Omental fat pad (tissue), 4 donors: Measurements from ENCODE around the gene CLNS1A. TPM values are rescaled to one million over a fixed set of nuclear protein-coding genes. Genes with fewer than 3 reads are reported as not detected.
"Not testable (repeated sequence)": the region's sequence is repeated elsewhere in the genome, so short reads cannot be mapped to it uniquely, and the experiment has no call there.

Experiments
- ATAC-seq: fragments of 150-250 bp; one replicate; pipeline ENCODE4 v1.9.1; 2016; ENCODE audit warnings: mild to moderate bottlenecking, moderate library complexity; ENCODE audit not compliant: low FRiP score
- DNase-seq: peaks from one replicate; pipeline ENCODE4 v3.0.0-alpha.2; 2019; ENCODE audit warnings: low spot score
- total RNA-seq, 4 donors: library from RNA; depleted of rRNA; stranded (reverse); fragments of >200 nt; gene quantifications; one replicate each; pipeline ENCODE4 v1.1.0, GENCODE V29; 2016
- TF ChIP-seq, protein P1 (sequence below), 3 donors: fragments of 450-650 bp; IDR thresholded peaks; one replicate each; pipeline ENCODE4 v1.5.1; 2016 to 2017; ENCODE audit warnings: antibody characterized with exemption in 3 of 3, mild to moderate bottlenecking in 3 of 3, moderate library complexity in 2 of 3

CLNS1A gene
- total RNA-seq, 4 donors from 2014 or later, result 34.7 to 104 (median 75.5) TPM

DNA sequence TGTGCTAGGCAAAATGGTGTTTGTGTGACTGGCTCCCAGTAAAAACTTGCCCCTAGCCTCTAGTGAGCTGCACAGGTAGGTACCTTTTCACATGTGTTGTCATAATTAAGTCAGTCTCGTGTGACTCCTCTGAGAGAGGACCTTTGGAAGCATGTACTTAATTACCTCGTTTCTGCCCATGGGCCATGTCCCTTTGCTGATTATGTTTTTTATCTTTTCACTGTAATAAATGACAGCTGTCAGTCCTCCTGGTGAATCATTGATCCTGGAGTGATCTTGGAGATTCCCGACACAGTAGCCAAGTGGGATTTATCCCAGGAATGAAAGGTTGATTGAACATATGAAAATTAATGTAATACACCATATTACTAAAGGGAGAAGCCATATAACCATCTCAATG lies 12.5 kb upstream of the CLNS1A start:
- TF ChIP-seq, protein P1, sequence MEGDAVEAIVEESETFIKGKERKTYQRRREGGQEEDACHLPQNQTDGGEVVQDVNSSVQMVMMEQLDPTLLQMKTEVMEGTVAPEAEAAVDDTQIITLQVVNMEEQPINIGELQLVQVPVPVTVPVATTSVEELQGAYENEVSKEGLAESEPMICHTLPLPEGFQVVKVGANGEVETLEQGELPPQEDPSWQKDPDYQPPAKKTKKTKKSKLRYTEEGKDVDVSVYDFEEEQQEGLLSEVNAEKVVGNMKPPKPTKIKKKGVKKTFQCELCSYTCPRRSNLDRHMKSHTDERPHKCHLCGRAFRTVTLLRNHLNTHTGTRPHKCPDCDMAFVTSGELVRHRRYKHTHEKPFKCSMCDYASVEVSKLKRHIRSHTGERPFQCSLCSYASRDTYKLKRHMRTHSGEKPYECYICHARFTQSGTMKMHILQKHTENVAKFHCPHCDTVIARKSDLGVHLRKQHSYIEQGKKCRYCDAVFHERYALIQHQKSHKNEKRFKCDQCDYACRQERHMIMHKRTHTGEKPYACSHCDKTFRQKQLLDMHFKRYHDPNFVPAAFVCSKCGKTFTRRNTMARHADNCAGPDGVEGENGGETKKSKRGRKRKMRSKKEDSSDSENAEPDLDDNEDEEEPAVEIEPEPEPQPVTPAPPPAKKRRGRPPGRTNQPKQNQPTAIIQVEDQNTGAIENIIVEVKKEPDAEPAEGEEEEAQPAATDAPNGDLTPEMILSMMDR (IDR thresholded peaks at IDR 0.05), result no peak
- DNase-seq (no peak), ATAC-seq (no peak)

DNA sequence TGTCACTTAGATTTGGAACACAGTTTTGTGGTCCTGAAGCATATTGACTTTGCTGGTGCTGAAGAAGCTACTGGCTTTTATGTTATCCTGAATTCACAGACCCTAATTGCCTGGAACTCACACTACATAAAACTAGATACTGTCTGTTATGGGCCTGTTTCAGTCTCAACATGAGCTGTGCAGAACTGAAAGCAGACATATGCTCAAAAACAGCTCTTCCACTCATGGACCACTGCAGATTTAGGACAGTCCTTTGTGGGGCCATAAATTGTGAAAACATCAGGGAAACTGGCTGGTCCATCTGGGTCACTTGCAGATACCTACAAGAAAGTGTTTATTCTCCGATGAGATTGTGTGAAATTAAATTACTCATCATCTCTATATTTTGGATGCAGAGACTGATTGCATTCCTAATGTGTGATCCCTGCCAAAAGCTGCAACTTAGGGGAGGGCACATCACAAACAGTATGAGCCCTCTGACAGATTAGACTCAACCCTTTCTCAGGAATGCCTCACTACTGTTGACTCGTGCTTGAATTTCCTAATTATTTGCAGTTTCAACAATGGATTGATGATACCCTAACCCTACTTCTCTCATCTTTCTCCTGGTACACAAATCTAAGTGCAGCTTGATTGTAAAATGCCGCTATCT lies 10.2 kb upstream of the CLNS1A start:
- no peak for DNase-seq
- no peak for ATAC-seq
- TF ChIP-seq, protein P1 (IDR thresholded peaks at IDR 0.05), result no peak

DNA sequence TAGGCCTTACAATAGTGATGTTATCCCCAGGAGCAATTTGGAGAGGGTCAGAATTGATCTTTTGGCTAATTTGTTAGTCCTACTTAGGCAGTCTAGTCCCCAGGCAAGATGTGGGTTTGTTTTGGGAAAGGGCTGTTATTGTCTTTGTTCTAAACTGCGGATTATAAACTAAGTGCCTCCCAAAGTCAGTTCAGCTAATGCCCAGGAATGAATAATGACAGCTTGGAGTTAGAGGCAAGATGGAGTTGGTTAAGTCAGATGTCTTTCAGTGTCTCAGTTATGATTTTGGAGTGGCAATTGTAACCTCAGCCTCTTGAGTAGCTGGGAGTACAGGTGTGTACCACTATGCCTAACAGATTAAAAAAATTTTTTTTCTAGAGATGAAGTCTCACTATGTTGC lies 7.3 kb upstream of the CLNS1A start:
- ATAC-seq, result no peak
- TF ChIP-seq, protein P1 (IDR thresholded peaks at IDR 0.05), result no peak
- no peak for DNase-seq

DNA sequence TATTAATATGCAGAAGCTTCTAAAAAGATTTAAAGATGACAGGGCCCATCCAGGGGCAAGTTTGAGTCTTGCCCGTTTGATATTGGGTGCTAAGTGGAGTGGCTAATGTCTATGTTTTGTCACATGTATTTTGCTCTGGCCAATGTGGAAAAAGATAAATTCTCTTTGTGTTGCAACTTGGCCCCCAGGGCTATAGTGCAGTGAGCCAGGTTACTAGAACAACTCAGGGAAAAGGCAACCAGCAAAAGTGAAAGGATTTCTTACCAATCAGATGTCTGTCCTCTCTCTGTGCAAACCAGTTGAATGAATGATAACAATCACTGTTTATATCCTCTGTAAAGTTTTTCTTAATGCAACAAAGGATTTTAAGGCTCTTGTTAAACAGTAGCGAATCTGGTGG lies 4.6 kb upstream of the CLNS1A start:
- DNase-seq (no peak), ATAC-seq (no peak)
- TF ChIP-seq, protein P1 (IDR thresholded peaks at IDR 0.05), result no peak

DNA sequence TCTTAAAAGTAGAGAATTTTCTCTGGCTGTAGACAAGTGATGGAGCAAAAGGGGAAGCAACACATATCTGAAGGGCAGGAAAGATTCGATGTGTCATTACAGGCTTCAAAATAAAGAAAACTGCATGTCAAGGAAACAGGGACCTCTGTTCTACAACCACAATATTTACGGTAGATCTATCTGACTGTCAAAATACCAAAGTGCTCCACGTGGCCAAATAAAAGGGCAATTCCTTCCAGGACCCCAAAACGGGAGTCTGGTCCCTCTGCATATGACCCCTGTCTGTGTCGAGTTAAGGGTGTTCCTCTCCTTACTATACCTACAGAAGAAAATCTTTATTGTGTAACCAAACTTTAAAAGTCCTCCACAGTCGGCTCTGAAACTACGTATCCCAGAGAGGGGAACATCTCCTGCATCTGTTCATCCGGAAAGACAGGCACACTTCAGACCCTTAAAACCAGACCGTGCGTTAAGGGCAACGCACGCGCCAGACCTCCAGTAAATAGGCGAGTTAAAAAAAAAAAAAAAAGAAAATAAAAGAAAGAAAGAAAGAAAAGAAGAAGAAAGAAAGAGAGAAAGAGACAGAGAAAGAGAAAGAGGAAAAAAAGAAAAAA lies 756 bp downstream of the CLNS1A start:
- ATAC-seq, result no peak
- TF ChIP-seq, protein P1 (IDR thresholded peaks at IDR 0.05), result no peak
- DNase-seq, result no peak

DNA sequence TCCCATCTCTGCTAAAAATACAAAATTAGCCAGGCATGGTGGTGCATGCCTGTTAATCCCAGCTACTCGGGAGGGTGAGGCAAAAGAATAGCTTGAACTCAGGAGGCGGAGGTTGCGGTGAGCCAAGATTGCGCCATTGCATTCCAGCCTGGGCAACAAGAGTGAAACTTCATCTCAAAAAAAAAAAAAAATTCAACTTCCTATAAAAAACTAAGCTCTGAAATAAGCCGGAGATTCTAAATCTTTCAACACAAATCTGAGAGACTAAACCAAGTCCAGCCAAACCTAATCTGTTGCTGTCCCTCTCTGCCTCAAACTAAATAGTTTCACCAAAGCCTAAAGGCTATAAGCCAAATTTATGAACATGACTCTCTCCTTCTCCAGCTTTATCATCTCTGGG lies 3.7 kb downstream of the CLNS1A start:
- not testable (repeated sequence) for DNase-seq, ATAC-seq

DNA sequence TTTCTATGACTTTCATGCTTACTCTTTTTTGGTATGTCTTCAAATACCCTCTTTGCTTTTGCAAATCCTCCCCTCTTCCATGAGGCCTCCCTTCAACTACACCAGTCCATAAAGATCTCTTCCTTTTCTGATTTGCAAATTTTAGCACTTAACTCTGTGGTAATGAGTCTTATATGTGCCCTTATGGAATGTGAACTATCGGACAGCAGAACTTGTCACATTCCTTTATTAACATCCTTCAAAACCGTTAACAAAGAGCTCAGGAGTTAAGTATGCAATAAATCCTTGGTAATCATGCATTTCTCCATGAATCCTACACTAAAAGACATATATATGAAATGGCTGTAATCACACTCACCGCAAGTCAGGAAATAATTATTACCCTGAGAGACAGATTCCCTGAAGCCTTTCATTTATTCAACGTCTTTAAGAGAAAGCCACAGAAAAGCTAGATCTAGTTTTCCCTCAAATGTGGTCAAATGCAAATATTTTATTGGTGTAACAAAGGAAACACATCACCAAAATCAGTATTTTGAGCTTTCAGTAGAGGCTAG lies 7.4 kb downstream of the CLNS1A start:
- ATAC-seq (no peak), DNase-seq (no peak)
- TF ChIP-seq, protein P1 (IDR thresholded peaks at IDR 0.05), result no peak
